CD14-positive monocyte (primary cell): ENCODE results near the gene MDH1B. TPM values are rescaled to one million over a fixed set of nuclear protein-coding genes. Genes with fewer than 3 reads are reported as not detected.

Experiments used
- DNase-seq, 3 donors: peaks; one replicate each; pipeline ENCODE4 v3.0.0-alpha.2; 2011 to 2022
- H2AFZ ChIP-seq: 2 replicates; pipeline ENCODE4 v1.6.0; 2012; ENCODE audit warnings: mild to moderate bottlenecking, low read depth, low read length, inconsistent platforms; ENCODE audit not compliant: insufficient read depth, poor library complexity, severe bottlenecking
- H3K27ac ChIP-seq, 2 donors: 1 replicate in 1 of 2; 2 replicates in 1 of 2; pipeline ENCODE4 v1.5.1; 2012 to 2013; ENCODE audit warnings: low read length in 2 of 2, control low read depth in 1 of 2, inconsistent platforms in 1 of 2, low read depth in 1 of 2, mild to moderate bottlenecking in 1 of 2
- H3K27me3 ChIP-seq, 2 donors: one replicate each; pipeline versions ENCODE4 v1.6.0 to v1.6.1; 2011 to 2013; ENCODE audit warnings: low read length in 2 of 2; ENCODE audit not compliant: control insufficient read depth in 2 of 2, insufficient read depth in 2 of 2
- H3K36me3 ChIP-seq, 2 donors: replicated peaks in 1 of 2; 1 replicate in 1 of 2; 2 replicates in 1 of 2; pipeline versions ENCODE4 v1.5.1 to v1.6.1; 2012 to 2013; ENCODE audit warnings: low read length in 2 of 2, control low read depth in 1 of 2, inconsistent platforms in 1 of 2, mild to moderate bottlenecking in 1 of 2; ENCODE audit not compliant: insufficient read depth in 2 of 2, control insufficient read depth in 1 of 2
- H3K4me1 ChIP-seq, 2 donors: 1 replicate in 1 of 2; 2 replicates in 1 of 2; pipeline versions ENCODE4 v1.5.1 to v1.6.1; 2012 to 2013; ENCODE audit warnings: low read length in 2 of 2, control low read depth in 1 of 2, inconsistent platforms in 1 of 2, mild to moderate bottlenecking in 1 of 2, moderate library complexity in 1 of 2; ENCODE audit not compliant: insufficient read depth in 2 of 2, control insufficient read depth in 1 of 2
- H3K4me2 ChIP-seq: replicated peaks from 2 replicates; pipeline ENCODE3; 2012; ENCODE audit warnings: low read length, moderate library complexity, mild to moderate bottlenecking; ENCODE audit not compliant: poor library complexity, severe bottlenecking; ENCODE audit errors: extremely low read depth
- H3K4me3 ChIP-seq, 3 experiments: fragments of 200-600 bp in 1 of 3; sonication (generic) in 1 of 3; replicated peaks in 1 of 3; 1 replicate in 2 of 3; 2 replicates in 1 of 3; pipeline ENCODE4 v1.5.1; 2011 to 2013; ENCODE audit warnings: low read length in 3 of 3, mild to moderate bottlenecking in 3 of 3, control low read depth in 2 of 3, low read depth in 2 of 3, inconsistent platforms in 1 of 3, moderate library complexity in 1 of 3
- H3K79me2 ChIP-seq: 2 replicates; pipeline ENCODE4 v1.6.0; 2012; ENCODE audit warnings: mild to moderate bottlenecking, control low read depth, inconsistent platforms, low read length, moderate library complexity; ENCODE audit not compliant: insufficient read depth
- H3K9ac ChIP-seq: 2 replicates; pipeline ENCODE4 v1.6.0; 2017; ENCODE audit warnings: low read length, mild to moderate bottlenecking; ENCODE audit not compliant: insufficient read depth, poor library complexity, severe bottlenecking
- H3K9me3 ChIP-seq, 2 donors: replicated peaks in 1 of 2; 1 replicate in 1 of 2; 2 replicates in 1 of 2; pipeline versions ENCODE4 v1.5.1 to v1.6.1; 2012 to 2013; ENCODE audit warnings: low read length in 2 of 2, control low read depth in 1 of 2; ENCODE audit not compliant: control insufficient read depth in 1 of 2, insufficient read depth in 1 of 2
- H4K20me1 ChIP-seq: 2 replicates; pipeline ENCODE4 v1.6.0; 2012; ENCODE audit warnings: mild to moderate bottlenecking, low read length, control low read depth, moderate library complexity; ENCODE audit not compliant: insufficient read depth
- H3K27ac Mint-ChIP-seq, 7 donors: one replicate each; pipeline ENCODE4 v1.8.0; 2020; ENCODE audit warnings: mild to moderate bottlenecking in 7 of 7, mixed read lengths in 7 of 7, moderate library complexity in 6 of 7, inconsistent platforms in 2 of 7
- H3K27me3 Mint-ChIP-seq, 3 donors: one replicate each; pipeline ENCODE4 v1.8.0; 2021 to 2022; ENCODE audit warnings: low read depth in 3 of 3, mild to moderate bottlenecking in 3 of 3, mixed read lengths in 3 of 3, moderate library complexity in 3 of 3, inconsistent platforms in 1 of 3
- H3K36me3 Mint-ChIP-seq, 2 donors: one replicate each; pipeline ENCODE4 v1.8.0; 2020; ENCODE audit warnings: mixed read lengths in 2 of 2, inconsistent platforms in 1 of 2, mild to moderate bottlenecking in 1 of 2
- H3K4me1 Mint-ChIP-seq: one replicate; pipeline ENCODE4 v1.8.0; 2020; ENCODE audit warnings: mild to moderate bottlenecking, mixed read lengths
- H3K4me3 Mint-ChIP-seq, 2 donors: one replicate each; pipeline ENCODE4 v1.8.0; 2020; ENCODE audit warnings: mild to moderate bottlenecking in 2 of 2, mixed read lengths in 2 of 2, moderate library complexity in 1 of 2
- H3K9me3 Mint-ChIP-seq, 7 donors: one replicate each; pipeline ENCODE4 v1.8.0; 2020 to 2022; ENCODE audit warnings: mixed read lengths in 7 of 7, mild to moderate bottlenecking in 6 of 7, moderate library complexity in 6 of 7, inconsistent platforms in 2 of 7
- CTCF ChIP-seq: fragments of 200-600 bp; IDR thresholded peaks from one replicate; pipeline ENCODE4 v1.8.0; 2022; ENCODE audit warnings: antibody characterized with exemption, mild to moderate bottlenecking
- WGBS: methylation state at CpG from one replicate; pipeline ENCODE4 v1.1.5; 2013; ENCODE audit warnings: missing lambda C conversion rate; ENCODE audit not compliant: insufficient coverage; 5-methylcytosine and 5-hydroxymethylcytosine counted together
- intact Hi-C, 2 donors: fragments of 100-400 bp; cut with micrococcal nuclease; formaldehyde crosslinking; loops; one replicate each; pipeline versions ENCODE4 v1.15.0 to v1.15.1; 2023
- polyA plus RNA-seq, 3 donors: library from polyadenylated mRNA; depleted of rRNA in 1 of 3; unstranded in 2 of 3; stranded (reverse) in 1 of 3; fragments of 300-500 nt in 2 of 3; fragments of >200 nt in 1 of 3; fragmentation: Illumina TruSeq in 2 of 3; gene quantifications; 1 replicate in 2 of 3; 2 replicates in 1 of 3; pipeline ENCODE4 v1.2.3, GENCODE V29; 2012 to 2021

MDH1B gene
- polyA plus RNA-seq, 3 donors: not detected

- Histone ChIP-seq H3K9me3 (no peaks in the 10 kb centered on the region), H3K4me3 (no peak overlapping the region)
Observed at GRCh38 chr2:206804326-206804725, 39.2 kb upstream of the MDH1B start.

GRCh38 chr2:206802654-206803514 lies 37.8 kb upstream of the MDH1B start:
- no peaks in the 10 kb centered on the region for H3K27me3 ChIP-seq
- H3K79me2 ChIP-seq: no peaks in the 10 kb centered on the region
- no peaks in the 10 kb centered on the region for H3K36me3 Mint-ChIP-seq
- H3K4me3 Mint-ChIP-seq: no peak overlapping the region
- H3K27ac ChIP-seq: no peak overlapping the region
- DNase-seq: no peak
- H3K4me3 ChIP-seq: no peak overlapping the region
- H3K4me1 ChIP-seq: peaks cover 31 to 35% of the 10 kb centered on the region in 2 donors
- H4K20me1 ChIP-seq: no peaks in the 10 kb centered on the region
- no peaks in the 10 kb centered on the region for H3K9me3 Mint-ChIP-seq
- no peak overlapping the region for H2AFZ ChIP-seq
- H3K36me3 ChIP-seq: no peaks in the 10 kb centered on the region
- no peak overlapping the region for H3K9ac ChIP-seq
- no peak for TF ChIP-seq CTCF
- H3K4me1 Mint-ChIP-seq: peaks cover 39% of the 10 kb centered on the region
- no peaks in the 10 kb centered on the region for H3K9me3 ChIP-seq
- peaks cover 0 to 2% (median 0%) of the 10 kb centered on the region in 3 donors for H3K27me3 Mint-ChIP-seq
- 88% methylated on average over 3 of the region's 7 CpGs for WGBS
- intact Hi-C loops: loop anchor here in 1 of 2 donors (5.0 to 10.0 kb wide), 2 partner anchors 182 to 669 kb away; no protein-coding TSS in a partner anchor
- H3K27ac Mint-ChIP-seq: peak overlapping the region in 3 of 7 donors; percentile 48 to 69 (median 62)
- H3K4me2 ChIP-seq: no peak overlapping the region

More at GRCh38 chr2:206804326-206804725, 39.2 kb upstream of the MDH1B start:
- Mint-ChIP-seq H3K36me3 (no peaks in the 10 kb centered on the region), H3K27me3 (peaks cover 0 to 2% (median 0%) of the 10 kb centered on the region in 3 donors), H3K27ac (no peak overlapping the region), H3K9me3 (no peaks in the 10 kb centered on the region), H3K4me3 (no peak overlapping the region), H3K4me1 (peaks cover 37% of the 10 kb centered on the region)
- TF ChIP-seq CTCF: no peak
- no peaks in the 10 kb centered on the region for H3K27me3 ChIP-seq
- H3K36me3 ChIP-seq: no peaks in the 10 kb centered on the region
- H2AFZ ChIP-seq: no peak overlapping the region
- H3K4me2 ChIP-seq: no peak overlapping the region
- intact Hi-C loops: loop anchor here in 1 of 2 donors (5.0 to 10.0 kb wide), 2 partner anchors 180 to 668 kb away; no protein-coding TSS in a partner anchor
- H4K20me1 ChIP-seq: no peaks in the 10 kb centered on the region
- H3K79me2 ChIP-seq: no peaks in the 10 kb centered on the region
- H3K4me1 ChIP-seq: peaks cover 17 to 20% of the 10 kb centered on the region in 2 donors
- H3K27ac ChIP-seq: no peak overlapping the region
- WGBS: 100% methylated on average over 1 of the region's 5 CpGs
- DNase-seq: no peak
- no peak overlapping the region for H3K9ac ChIP-seq
